Liver (tissue), 9 donors: ENCODE measurements around the gene MBP. TPM values are rescaled to one million over a fixed set of nuclear protein-coding genes. Genes with fewer than 3 reads are reported as not detected.

Experiments used
- DNase-seq: peaks from one replicate; pipeline ENCODE4 v3.0.0-alpha.2; 2017; ENCODE audit warnings: low spot score
- H3K27ac ChIP-seq, 2 donors: one replicate each; pipeline ENCODE4 v1.7.0; 2013; ENCODE audit warnings: inconsistent platforms in 2 of 2, low read length in 2 of 2, control low read depth in 1 of 2, low read depth in 1 of 2, mild to moderate bottlenecking in 1 of 2
- H3K27me3 ChIP-seq, 4 donors: one replicate each; pipeline versions ENCODE4 v1.6.1 to v1.7.0; 2013; ENCODE audit warnings: low read length in 3 of 4, inconsistent platforms in 1 of 4, mild to moderate bottlenecking in 1 of 4, moderate library complexity in 1 of 4; ENCODE audit not compliant: control insufficient read depth in 4 of 4, insufficient read depth in 4 of 4
- H3K36me3 ChIP-seq, 4 donors: one replicate each; pipeline versions ENCODE4 v1.6.1 to v1.7.0; 2013; ENCODE audit warnings: low read length in 3 of 4, mild to moderate bottlenecking in 3 of 4, low read depth in 1 of 4, moderate library complexity in 1 of 4; ENCODE audit not compliant: control insufficient read depth in 4 of 4, insufficient read depth in 3 of 4
- H3K4me1 ChIP-seq, 4 donors: one replicate each; pipeline versions ENCODE4 v1.6.1 to v1.7.0; 2013; ENCODE audit warnings: low read length in 3 of 4, mild to moderate bottlenecking in 3 of 4, moderate library complexity in 1 of 4; ENCODE audit not compliant: control insufficient read depth in 4 of 4, insufficient read depth in 4 of 4
- H3K4me3 ChIP-seq, 3 donors: one replicate each; pipeline versions ENCODE4 v1.6.1 to v1.7.0; 2013; ENCODE audit warnings: low read length in 3 of 3, control low read depth in 1 of 3, low read depth in 1 of 3, mild to moderate bottlenecking in 1 of 3
- H3K9ac ChIP-seq, 2 donors: one replicate each; pipeline ENCODE4 v1.7.0; 2013; ENCODE audit warnings: low read length in 2 of 2, mild to moderate bottlenecking in 2 of 2, moderate library complexity in 2 of 2, control low read depth in 1 of 2, low read depth in 1 of 2
- H3K9me3 ChIP-seq, 4 donors: one replicate each; pipeline versions ENCODE4 v1.6.1 to v1.7.0; 2013; ENCODE audit warnings: low read length in 3 of 4; ENCODE audit not compliant: control insufficient read depth in 4 of 4
- ATF3 ChIP-seq: IDR thresholded peaks from 2 replicates; pipeline ENCODE4 v1.6.1; 2016; ENCODE audit warnings: antibody characterized with exemption
- CTCF ChIP-seq: fragments of 150-350 bp; IDR thresholded peaks from 2 replicates; pipeline ENCODE4 v1.5.1; 2017; ENCODE audit warnings: improper control_type of control experiment, low read depth, low read length; ENCODE audit not compliant: missing input control
- EGR1 ChIP-seq, 2 donors: IDR thresholded peaks; 2 replicates each; pipeline ENCODE4 v1.6.1; 2016 to 2018; ENCODE audit warnings: antibody characterized with exemption in 2 of 2, low read depth in 2 of 2
- FOXA2 ChIP-seq: IDR thresholded peaks from 2 replicates; pipeline ENCODE4 v1.6.1; 2016; ENCODE audit warnings: antibody characterized with exemption
- GABPA ChIP-seq, 2 donors: IDR thresholded peaks in 1 of 2; conservative IDR thresholded peaks in 1 of 2; 2 replicates each; pipeline ENCODE4 v1.6.1; 2016; ENCODE audit warnings: antibody characterized with exemption in 2 of 2, mild to moderate bottlenecking in 1 of 2, moderate library complexity in 1 of 2
- HNF4A ChIP-seq, 2 donors: conservative IDR thresholded peaks; 2 replicates each; pipeline ENCODE4 v1.6.1; 2016; ENCODE audit warnings: antibody characterized with exemption in 2 of 2, mild to moderate bottlenecking in 2 of 2
- MAX ChIP-seq: IDR thresholded peaks from 2 replicates; pipeline ENCODE4 v1.6.1; 2016; ENCODE audit warnings: antibody characterized with exemption
- NR2F2 ChIP-seq: IDR thresholded peaks from 2 replicates; pipeline ENCODE4 v1.6.1; 2016; ENCODE audit warnings: antibody characterized with exemption
- RAD21 ChIP-seq, 2 donors: IDR thresholded peaks; 2 replicates each; pipeline ENCODE4 v1.6.1; 2016; ENCODE audit warnings: antibody characterized with exemption in 2 of 2, mild to moderate bottlenecking in 2 of 2
- REST ChIP-seq: IDR thresholded peaks from 2 replicates; pipeline ENCODE4 v1.6.1; 2016; ENCODE audit warnings: antibody characterized with exemption, mild to moderate bottlenecking
- RXRA ChIP-seq, 2 donors: IDR thresholded peaks; 2 replicates each; pipeline ENCODE4 v1.6.1; 2017 to 2018; ENCODE audit warnings: antibody characterized with exemption in 2 of 2, mild to moderate bottlenecking in 1 of 2
- SP1 ChIP-seq: IDR thresholded peaks from 2 replicates; pipeline ENCODE4 v1.6.1; 2018; ENCODE audit warnings: antibody characterized with exemption, mild to moderate bottlenecking
- YY1 ChIP-seq: IDR thresholded peaks from 2 replicates; pipeline ENCODE4 v1.6.1; 2016; ENCODE audit warnings: antibody characterized with exemption, mild to moderate bottlenecking
- ZBTB33 ChIP-seq: IDR thresholded peaks from 2 replicates; pipeline ENCODE4 v1.6.1; 2016; ENCODE audit warnings: antibody characterized with exemption
- WGBS: extraction: QIAGEN DNeasy Blood & Tissue Kit; methylation state at CpG from one replicate; pipeline ENCODE4 v1.1.7; 2013; 5-methylcytosine and 5-hydroxymethylcytosine counted together
- polyA plus RNA-seq, 2 donors: library from polyadenylated mRNA; stranded (reverse) in 1 of 2; unstranded in 1 of 2; fragments of 200-250 nt in 1 of 2; fragments of >200 nt in 1 of 2; fragmentation: Nextera tagmentation in 1 of 2; extraction: Ambion mirVana in 1 of 2; gene quantifications; one replicate each; pipeline versions ENCODE4 v1.2.1 to v1.2.3, GENCODE V29; 2013 to 2015
- total RNA-seq, 2 donors: library from RNA; depleted of rRNA; stranded (reverse); fragments of >200 nt; gene quantifications; one replicate each; pipeline ENCODE4 v1.2.3, GENCODE V29; 2014
- donor health status: healthy.
- donor health status: healthy.
- donor health status: healthy.
- donor health status: healthy.
- donor health status: healthy.

Gene MBP
- total and polyA plus RNA-seq, 4 donors: 9.7 to 23.3 (median 17.7) TPM

GRCh38 chr18:77108001-77108692 lies 24.4 kb downstream of the MBP start (continued):
- no peak for TF ChIP-seq FOXA2

- no peak for DNase-seq
- no peaks in the 10 kb centered on the region for H3K9me3 ChIP-seq
- H3K4me1 ChIP-seq: peaks cover 5 to 32% (median 15%) of the 10 kb centered on the region in 4 donors
- no peak overlapping the region for H3K4me3 ChIP-seq
- no peak overlapping the region for H3K9ac ChIP-seq
- H3K27ac ChIP-seq: peak overlapping the region; percentile 7 to 34
- TF ChIP-seq ZBTB33: no peak
- no peak for TF ChIP-seq RXRA (IDR thresholded peaks at IDR 0.05)
- no peak for TF ChIP-seq RAD21 (IDR thresholded peaks at IDR 0.05)
- TF ChIP-seq YY1: no peak
- no peak for TF ChIP-seq SP1
- TF ChIP-seq CTCF: no peak
- TF ChIP-seq MAX: no peak
- TF ChIP-seq NR2F2: no peak
- TF ChIP-seq REST: no peak
- no peak for TF ChIP-seq EGR1 (IDR thresholded peaks at IDR 0.05; ENCODE audit: low read depth in 2 of 2)
- TF ChIP-seq FOXA2: no peak
- TF ChIP-seq ATF3: no peak
- TF ChIP-seq GABPA (IDR thresholded peaks at IDR 0.05 in 1 of 2, conservative IDR thresholded peaks at IDR 0.05 in 1 of 2): no peak
- no peak for TF ChIP-seq HNF4A (conservative IDR thresholded peaks at IDR 0.05)
- WGBS: 75% methylated on average over 5 of the region's 5 CpGs
- H3K27me3 ChIP-seq: no peaks in the 10 kb centered on the region
- H3K36me3 ChIP-seq: no peaks in the 10 kb centered on the region
Measured at GRCh38 chr18:77107292-77107691, 25.3 kb downstream of the MBP start.
